ENCODE results near the gene KRTAP20-3.

KRTAP20-3 gene

DNA sequence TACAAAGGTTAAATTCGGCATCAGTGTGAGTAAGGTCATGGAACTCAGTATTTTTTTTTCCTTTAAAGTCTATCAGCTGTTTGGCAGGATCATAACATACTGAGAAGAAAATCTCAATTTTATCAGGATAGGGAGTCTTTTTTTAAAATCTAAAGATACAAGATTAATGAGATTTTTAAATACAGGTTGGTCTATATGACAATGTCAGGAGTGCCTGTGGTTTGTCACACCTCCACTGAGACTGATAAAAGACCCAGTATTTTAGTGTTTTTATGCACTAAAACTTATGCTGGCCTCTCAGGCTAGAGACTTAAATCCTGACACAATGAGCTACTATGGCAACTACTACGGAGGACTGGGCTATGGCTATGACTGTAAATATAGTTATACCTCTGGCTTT is at the start of gene KRTAP20-3:
KRTAP20-3 (plus strand) TSS at position 301 of the 400 bp plus-strand sequence.
- FAIRE-seq: no peak

GRCh38 chr21:30598802-30599201 is 43.9 kb upstream of the KRTAP20-3 start, which contains the start of gene KRTAP6-2:
Gene KRTAP6-2, minus strand, starts transcription at chr21:30598902. Its CDS starts 28 bp downstream, at chr21:30598874.
- FAIRE-seq: no peak

DNA sequence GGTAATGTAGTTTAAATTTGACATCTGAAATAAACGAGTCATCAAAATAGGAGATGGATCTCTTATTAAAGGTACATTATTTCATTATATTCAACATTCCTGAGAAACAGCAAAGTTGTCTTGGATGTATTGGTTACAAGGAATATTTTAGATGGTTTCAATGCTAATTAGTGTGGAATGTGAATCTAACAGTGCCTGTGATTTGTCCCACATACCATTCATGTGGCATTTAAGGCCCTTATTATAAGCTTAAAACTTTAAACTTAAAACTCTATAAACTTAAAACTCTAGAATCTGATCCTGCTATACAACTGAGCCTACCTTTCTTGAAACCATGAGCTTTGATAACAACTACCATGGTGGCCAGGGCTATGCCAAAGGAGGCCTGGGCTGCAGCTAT is 41.9 kb upstream of the KRTAP20-3 start, which contains the start of gene KRTAP22-1:
KRTAP22-1 (plus strand) TSS at position 301 of the 400 bp plus-strand sequence.
- FAIRE-seq: no peak

- FAIRE-seq: no peak
Observed at GRCh38 chr21:30605968-30606367, 36.7 kb upstream of the KRTAP20-3 start.

- no peak for FAIRE-seq
Observed at GRCh38 chr21:30612132-30612531, 30.5 kb upstream of the KRTAP20-3 start.

- FAIRE-seq: no peak
Observed at GRCh38 chr21:30613836-30614235, 28.8 kb upstream of the KRTAP20-3 start, which contains the start of gene KRTAP6-1. Gene KRTAP6-1, minus strand, starts transcription at chr21:30613930. Its CDS starts 26 bp downstream, at chr21:30613904.

GRCh38 chr21:30615199-30615598 is 27.5 kb upstream of the KRTAP20-3 start:
- no peak for FAIRE-seq

DNA sequence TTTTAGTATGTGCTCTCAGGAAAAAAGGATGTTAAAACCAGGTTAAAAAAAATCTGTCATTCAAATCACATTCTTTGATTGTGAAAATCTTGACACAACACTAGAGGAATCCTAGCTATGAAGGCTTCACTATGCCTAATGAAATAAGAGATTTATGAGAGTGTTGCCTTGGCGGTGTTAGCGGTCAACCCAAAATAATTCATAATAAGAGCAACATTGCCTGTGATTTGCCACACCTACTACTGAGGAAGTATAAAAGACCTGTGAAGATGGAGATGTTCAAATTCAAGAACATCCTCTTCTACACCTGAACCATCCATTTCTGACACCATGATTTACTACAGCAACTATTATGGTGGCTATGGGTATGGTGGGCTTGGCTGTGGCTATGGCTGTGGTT is 26.5 kb upstream of the KRTAP20-3 start, which contains the start of gene KRTAP20-1:
KRTAP20-1 (plus strand) TSS at position 301 of the 400 bp plus-strand sequence; CDS start at position 331, 30 bp downstream.
- FAIRE-seq: no peak

- no peak for FAIRE-seq
Observed at GRCh38 chr21:30620080-30620479, 22.6 kb upstream of the KRTAP20-3 start.

GRCh38 chr21:30620522-30620921 is 22.1 kb upstream of the KRTAP20-3 start, which contains the start of gene KRTAP20-4:
Gene KRTAP20-4, plus strand, starts transcription at chr21:30620627.
- FAIRE-seq: no peak

- no peak for FAIRE-seq
Observed at GRCh38 chr21:30623362-30623761, 19.3 kb upstream of the KRTAP20-3 start.

GRCh38 chr21:30625449-30626165 is 17.1 kb upstream of the KRTAP20-3 start:
- FAIRE-seq: no peak

GRCh38 chr21:30628109-30628508 is 14.6 kb upstream of the KRTAP20-3 start:
- FAIRE-seq: no peak

GRCh38 chr21:30629200-30629599 is 13.5 kb upstream of the KRTAP20-3 start:
- FAIRE-seq: no peak

DNA sequence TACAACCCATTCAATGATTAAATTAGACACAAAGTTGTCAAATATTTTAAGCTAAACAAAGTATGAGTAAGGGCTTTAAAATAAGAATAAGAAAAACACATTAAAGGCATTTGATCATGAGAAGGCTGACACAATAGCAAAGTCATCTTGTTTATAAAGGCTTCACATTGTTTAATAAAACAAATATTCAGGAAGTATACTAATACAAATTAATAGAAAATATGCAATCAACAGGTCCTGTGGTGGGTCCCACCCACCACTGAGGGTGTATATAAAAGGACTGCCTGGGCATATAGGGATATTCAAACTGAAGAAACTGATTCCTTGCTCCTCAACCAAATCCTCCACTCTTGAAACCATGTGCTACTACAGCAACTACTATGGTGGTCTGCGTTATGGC is 7.8 kb upstream of the KRTAP20-3 start, which contains the start of gene KRTAP20-2:
KRTAP20-2 (plus strand) TSS at position 301 of the 400 bp plus-strand sequence; CDS start at position 359, 58 bp downstream.
- FAIRE-seq: no peak

- no peak for FAIRE-seq
Observed at GRCh38 chr21:30638686-30639085, 4.0 kb upstream of the KRTAP20-3 start.

DNA sequence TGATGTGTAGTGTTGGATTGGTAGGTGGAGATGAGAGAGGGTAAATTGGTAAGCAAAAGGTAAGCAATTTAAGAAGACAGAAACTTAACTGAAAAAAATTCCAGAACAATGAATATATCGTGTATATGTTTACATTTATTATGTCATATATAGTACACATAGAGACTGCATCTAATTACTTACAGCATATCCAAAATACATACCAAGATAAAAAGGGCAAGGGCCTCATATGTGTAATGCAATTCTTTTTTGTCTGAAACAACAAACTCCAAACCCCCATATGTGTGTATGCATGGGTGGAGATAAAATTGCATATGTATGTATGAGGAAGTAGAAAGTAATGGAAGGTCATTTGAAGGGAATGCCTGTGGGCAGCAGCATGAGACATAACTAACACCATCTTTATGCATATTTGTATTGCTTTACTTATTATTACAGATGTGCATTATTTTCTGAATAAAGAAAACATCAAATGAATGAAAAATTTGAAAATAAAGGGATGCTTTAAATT is 4.3 kb downstream of the KRTAP20-3 start:
- no peak for FAIRE-seq

GRCh38 chr21:30652891-30653290 is 10.2 kb downstream of the KRTAP20-3 start:
- no peak for FAIRE-seq

DNA sequence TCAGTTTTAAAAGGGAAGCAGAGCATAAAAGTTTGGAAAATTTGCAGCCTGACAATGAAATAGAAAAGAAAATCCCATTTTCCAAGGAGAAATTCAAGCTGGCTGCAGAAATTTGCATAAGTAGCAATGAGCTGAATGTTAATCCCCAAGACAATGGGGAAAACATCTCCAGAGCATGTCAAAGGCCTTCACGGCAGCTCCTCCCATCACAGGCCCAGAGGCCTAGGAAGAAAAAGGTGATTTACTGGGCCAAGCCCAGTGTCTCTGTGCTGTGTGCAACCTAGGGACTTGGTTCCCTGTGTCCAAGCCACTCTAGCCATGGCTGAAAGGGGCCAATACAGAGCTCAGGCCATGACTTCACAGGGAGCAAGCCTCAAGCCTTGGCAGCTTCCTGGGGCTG is 26.1 kb downstream of the KRTAP20-3 start:
- no peak for FAIRE-seq

DNA sequence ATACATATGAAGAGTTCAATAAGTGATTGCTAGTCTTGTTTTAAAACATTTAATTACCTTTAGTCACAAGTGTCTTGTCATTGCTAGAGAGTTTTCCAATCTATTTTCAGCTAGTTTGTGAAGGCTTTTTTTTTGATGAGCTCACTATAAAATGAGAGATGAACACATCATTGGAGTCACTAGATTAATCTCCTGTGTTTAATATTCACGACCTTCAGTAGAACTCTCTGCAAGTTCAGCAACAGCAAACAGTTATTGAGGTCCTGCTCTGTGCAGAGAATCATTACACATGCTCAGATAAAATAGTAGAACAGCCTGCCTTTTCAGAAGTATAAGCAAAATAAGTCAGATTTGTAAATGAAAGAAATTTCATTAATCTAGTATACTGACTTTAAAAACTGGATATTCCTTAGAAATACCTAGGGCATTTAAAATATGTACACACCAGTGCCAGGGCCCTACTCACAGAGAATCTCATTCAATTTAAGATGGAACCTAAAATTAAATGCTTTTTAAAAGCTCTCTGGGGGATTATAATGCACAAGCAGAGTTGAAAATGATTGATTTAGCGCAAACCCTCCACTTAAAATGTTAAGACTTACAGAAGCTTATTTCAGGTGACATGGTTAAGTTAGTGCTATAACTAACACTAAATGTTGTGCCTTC is 30.5 kb downstream of the KRTAP20-3 start:
- no peak for FAIRE-seq

DNA sequence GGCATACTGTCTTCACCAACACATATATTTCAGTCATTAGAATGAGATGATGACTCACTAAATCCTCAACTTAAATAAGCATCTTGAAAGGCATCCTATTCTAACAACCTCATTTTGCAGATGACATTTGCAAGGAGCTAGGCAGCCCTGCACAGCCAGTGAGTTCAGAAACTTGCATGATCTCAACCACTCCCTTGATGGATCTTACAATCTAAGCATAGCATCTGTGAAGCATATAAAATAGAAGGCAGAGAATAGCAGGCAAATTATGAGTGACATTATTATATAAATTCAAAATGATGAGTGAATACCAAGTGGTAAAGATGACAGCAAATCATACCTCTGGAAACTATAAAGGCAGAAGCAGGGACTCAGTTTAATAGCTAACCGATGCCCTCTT is 31.6 kb downstream of the KRTAP20-3 start:
- FAIRE-seq: no peak

- FAIRE-seq: no peak
Observed at GRCh38 chr21:30676737-30677136, 34.1 kb downstream of the KRTAP20-3 start.

GRCh38 chr21:30680586-30680985 is 37.9 kb downstream of the KRTAP20-3 start:
- no peak for FAIRE-seq

DNA sequence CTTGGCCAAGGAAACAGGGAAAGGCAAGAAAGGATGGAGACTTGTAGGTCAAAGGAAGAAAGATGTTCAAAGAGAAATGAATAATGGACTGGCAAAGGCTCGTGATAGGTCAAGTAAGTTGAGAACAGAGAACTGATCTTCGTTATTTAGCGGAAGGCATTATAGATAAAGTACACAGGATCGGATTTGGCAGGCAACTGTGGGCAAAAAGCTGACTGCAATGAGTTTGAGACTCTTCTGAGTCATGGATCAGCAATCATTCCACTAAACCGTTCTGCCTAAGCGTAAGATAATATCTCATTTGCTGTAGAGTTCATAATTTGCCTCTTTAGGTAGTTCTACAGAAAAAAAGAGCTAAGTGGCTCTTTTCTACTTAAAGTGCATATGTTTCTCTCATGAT is 41.8 kb downstream of the KRTAP20-3 start:
- no peak for FAIRE-seq

Measured in G401.6 (cell line).